RPMI7951 (cell line): ENCODE measurements around the gene FOXK1. TPM values are rescaled to one million over a fixed set of nuclear protein-coding genes. Genes with fewer than 3 reads are reported as not detected.

ENCODE experiments used
- DNase-seq: peaks from one replicate; pipeline ENCODE4 v3.0.0-alpha.2; 2012; ENCODE audit warnings: low read depth
- total RNA-seq: library from RNA; depleted of rRNA; stranded (reverse); fragments of >200 nt; shearing (Covaris generic); gene quantifications from 2 replicates; pipeline ENCODE4 v1.2.3, GENCODE V29; 2014; rRNA removed

The FOXK1 gene
- total RNA-seq, 1 experiment from 2014 or later, result 8.8 TPM

- no peak for DNase-seq
Measured at GRCh38 chr7:4818000-4818794, 136.1 kb downstream of the FOXK1 start.

- DNase-seq, result no peak
Measured at GRCh38 chr7:4819560-4820404, 137.7 kb downstream of the FOXK1 start.

- DNase-seq, result no peak
Measured at GRCh38 chr7:4820405-4820966, 138.4 kb downstream of the FOXK1 start.

Other genes with a start within 250 kb of the FOXK1 start
- gene AP5Z1, start 93.3 kb downstream of the FOXK1 start, total RNA-seq, result 15.7 and 16.3 TPM in 2 replicates
- gene PAPOLB, start 179.7 kb downstream of the FOXK1 start, total RNA-seq, result not detected in 2 replicates
- 0.20 TPM in 1 of 2 replicates, not detected in the other for gene RADIL, start 201.4 kb downstream of the FOXK1 start, total RNA-seq